SK-N-DZ (cell line): Measurements from ENCODE around the gene CADM2.
"Not testable (repeated sequence)": the region's sequence is repeated elsewhere in the genome, so short reads cannot be mapped to it uniquely, and the experiment has no call there.

Experiments used
- DNase-seq: peaks from one replicate; pipeline ENCODE4 v3.0.0-alpha.2; 2015; ENCODE audit warnings: low spot score

CADM2 gene

DNA sequence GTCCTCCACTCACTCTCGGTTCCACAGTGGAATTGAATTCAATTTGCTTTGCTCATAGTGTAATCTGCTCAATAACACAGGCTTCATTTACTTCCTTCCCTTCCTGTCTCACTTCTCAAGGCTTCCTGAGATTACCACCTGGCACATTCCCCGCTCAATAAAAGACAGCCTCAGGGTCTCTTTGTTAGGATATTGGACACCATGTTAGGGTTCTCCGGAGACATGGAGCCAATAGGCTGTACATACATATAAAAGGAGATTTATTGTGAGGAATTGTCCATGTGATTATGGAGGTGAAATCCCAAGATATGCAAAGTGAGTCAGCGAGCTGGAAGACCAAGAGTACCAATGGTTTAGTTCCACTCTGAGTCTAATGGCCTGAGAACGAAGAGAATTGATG lies 974.5 kb downstream of the CADM2 start:
- no peak for DNase-seq

DNA sequence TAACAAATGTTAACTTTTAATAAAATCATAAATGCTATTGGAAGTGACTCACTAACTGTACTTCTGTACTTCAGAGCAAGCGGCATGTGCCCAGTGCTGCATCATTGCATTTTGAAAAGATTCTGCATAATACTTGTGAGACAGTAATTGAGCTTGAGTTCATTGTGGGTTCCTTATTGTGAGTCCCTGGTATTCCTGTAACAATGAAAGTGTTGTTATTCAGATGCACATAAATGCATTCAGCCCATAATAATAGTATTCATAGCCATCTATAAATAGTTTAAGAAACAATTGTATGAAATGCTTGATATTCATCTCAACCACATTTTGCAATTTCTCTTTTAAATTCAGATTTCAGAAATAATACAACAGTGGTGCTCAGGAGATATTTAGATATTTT lies 976.4 kb downstream of the CADM2 start:
- no peak for DNase-seq

DNA sequence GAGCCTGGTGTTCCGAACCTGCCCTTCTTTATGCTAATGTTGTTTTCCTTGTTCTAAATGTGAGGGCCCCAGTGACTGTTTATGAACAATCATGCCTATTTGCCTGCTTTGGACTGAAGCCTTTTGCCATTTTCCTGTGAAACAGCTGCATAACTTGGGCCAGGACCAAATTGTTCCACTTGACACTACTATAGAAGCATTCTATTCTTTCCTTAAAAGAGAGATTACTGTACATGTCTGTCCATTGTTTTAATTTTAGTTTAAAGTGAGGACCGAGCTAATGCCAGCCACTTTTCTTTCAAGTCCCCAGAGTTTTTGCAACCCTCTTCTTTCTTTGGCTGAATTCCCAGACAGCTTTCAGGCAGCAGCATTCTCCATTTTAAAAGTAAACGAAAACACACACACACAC lies 980.3 kb downstream of the CADM2 start:
- no peak for DNase-seq

DNA sequence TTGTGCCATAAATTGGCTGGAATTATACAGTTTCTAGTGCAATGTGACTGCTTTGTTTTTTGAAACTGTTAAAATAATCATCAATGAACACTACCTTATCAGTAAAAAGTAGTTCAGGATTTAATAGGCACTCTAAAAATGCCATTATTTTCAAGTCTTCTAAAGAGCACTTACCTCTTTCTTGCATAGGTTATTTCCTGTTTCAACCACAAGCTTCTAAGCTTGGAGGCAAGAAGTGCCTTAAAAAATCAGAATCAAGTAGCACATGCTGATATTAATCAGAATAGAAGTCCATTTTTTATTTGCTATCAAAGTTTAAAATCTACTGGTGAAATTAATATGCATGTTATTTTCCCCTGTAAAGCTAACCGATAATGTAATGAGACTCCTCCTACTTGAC lies 991.6 kb downstream of the CADM2 start:
- no peak for DNase-seq

DNA sequence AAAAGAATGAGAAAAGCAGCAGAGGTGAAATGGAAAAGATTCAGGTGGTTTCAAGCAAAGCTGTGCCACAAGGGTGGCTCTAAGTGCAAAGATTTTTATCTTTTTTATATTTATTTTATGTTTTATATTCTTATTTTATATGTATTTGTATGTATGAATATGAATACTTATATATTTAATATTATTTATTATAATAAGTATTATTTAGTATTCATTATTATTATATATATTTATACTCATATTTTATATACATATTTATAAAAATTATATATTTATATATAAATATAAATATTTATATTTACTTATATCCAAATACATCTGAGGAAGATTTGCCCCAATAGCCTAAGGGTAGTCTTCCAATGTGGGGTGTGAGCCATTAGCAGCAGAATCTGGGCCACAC lies 1002.0 kb downstream of the CADM2 start:
- no peak for DNase-seq

DNA sequence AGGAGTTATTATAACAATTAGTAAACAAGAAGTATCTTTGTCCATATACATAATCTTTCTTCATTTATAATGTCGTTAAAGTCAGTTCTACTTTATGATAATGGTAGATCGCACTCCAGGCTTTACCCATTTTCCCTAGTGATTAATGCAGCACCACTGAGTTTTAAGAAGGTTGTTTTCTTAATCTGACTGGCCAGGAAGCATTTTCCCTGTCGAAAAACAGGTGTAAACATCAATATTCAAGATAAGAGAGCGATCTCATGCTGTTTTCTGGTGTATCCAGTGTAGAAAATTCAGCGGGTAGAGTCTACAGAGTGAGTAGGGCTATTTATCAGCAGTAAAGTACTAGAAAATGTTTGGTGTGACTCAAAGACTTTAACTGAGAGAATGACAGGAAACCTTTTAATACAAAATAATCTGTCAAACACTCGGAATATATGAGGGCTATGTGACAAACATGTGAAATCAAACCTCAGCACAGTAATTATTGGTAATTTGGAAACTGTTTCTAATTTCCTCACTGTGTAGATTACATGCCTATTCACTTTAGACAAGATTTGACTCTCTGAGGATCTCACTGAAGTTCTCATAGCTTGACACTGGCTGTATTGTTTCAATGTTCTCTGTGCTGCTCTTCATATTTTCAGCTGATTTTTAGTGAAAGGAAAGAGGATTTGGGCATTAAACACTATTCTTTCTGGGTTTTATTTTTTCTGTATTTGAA lies 1019.0 kb downstream of the CADM2 start:
- no peak for DNase-seq

DNA sequence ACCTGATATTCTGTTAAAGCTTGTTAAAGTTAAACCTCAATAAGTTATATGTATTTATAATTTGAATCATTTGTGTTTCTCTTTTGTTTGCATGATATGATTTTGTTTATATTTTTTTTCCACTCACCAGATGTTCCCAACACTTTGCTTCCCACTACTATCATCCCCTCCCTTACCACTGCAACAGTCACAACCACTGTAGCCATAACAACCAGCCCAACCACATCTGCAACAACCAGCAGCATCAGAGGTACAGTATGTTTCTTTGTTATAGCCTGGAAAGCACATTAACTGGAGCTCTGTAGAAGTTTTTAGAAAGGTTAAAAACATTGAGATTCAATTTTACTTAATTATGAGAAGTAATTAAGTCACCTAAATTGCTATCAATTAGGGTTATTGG lies 1020.2 kb downstream of the CADM2 start:
- DNase-seq: no peak

DNA sequence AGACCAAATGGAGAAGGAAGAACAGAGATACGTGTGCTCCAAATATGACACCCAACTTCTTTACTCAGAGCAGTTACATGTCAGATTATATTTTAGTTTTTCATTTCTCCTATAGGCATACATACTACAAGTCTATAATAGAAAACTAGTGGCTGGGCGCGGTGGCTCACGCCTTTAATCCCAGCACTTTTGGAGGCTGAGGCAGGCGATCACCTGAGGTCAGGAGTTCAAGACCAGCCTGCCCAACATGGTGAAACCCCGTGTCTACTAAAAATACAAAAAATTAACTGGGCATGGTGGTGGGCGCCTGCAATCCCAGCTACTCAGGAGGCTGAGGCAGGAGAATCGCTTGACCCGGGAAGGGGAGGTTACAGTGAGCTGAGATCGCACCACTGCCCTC lies 1030.8 kb downstream of the CADM2 start:
- not testable (repeated sequence) for DNase-seq

DNA sequence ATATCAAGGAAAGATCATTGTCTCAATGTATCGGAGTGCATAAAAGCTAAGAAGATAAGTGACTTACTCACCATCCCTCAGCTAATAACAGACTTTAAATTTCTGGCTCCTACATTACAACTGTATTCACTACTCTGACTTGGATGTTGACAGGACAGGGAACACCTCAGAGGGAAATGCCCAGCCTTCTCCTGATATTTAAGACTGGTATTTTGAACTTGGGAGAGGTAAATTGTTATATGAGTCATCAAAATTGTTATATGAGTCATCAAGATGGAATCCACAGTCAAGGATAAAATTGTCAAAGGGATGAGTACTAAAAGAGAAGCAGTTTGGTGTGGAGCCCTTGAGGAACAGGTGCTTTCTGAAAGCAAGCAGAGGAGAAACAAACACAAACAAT lies 1070.8 kb downstream of the CADM2 start:
- DNase-seq: no peak

DNA sequence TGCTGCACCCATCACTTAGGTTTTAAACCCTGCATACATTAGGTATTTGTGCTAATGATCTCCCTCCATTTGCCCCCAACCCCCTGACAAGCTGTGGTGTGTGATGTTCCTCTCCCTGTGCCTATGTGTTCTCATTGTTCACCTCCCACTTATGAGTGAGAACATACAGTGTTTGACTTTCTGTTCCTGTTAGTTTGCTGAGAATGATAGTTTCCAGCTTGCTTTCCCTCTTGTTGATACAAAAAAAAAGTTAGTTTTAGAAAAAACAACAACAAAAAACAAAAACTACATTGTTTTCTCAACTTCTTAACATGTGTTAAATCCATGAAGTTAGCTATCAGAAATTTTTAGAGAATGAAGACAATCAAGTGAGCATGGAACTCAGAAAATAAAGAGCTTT lies 1079.1 kb downstream of the CADM2 start:
- no peak for DNase-seq

DNA sequence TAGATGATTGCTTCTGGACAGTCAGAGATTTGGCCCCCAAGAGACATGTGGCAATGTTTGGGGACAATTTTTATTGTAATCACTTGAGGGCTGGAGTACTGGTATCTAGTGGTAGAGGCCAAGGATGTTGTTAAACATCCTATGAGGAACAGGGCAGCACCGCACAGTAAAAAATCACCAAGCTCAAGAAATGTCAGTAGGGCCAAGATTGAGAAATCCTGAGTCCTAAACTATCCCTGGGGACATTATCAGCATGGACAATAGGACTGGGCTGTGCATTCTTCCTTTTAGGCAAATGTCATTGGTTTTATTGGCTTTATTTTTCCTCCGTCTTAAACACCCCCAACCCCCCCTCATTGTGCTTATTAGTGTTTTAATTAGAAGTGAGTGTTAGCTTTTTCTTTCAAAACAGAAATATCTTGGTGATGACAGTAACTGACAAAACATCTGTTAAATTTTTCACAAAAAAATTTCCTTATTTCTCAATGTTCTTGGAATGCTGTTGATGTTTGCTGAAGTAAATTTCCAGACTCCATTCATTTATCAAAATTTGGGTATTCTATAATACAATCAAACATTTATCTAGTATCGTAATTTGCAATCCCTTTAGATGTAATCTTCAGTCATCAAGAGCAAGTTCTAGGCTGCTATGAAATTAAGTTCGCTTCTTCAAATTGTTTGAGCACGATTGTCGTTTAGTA lies 1087.8 kb downstream of the CADM2 start:
- DNase-seq: no peak

DNA sequence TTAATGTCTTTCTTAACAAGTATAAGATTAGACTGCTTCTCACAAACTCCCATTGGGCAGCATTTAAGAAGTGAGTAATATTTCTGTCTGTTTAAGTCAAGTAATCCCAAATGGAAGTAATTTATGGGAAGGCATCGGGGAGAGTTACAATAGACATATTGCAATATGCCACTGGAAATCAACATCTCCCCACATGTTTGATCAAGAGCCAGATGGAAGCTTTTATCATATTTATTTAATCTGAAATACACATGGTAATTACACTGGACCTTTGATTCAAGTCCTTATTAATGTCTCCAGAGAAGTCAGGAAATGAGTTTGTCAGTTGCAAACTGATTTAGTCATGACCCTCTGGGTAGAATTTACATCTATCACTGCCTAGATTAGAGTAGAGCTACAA lies 1088.4 kb downstream of the CADM2 start:
- peak; percentile 7 for DNase-seq

DNA sequence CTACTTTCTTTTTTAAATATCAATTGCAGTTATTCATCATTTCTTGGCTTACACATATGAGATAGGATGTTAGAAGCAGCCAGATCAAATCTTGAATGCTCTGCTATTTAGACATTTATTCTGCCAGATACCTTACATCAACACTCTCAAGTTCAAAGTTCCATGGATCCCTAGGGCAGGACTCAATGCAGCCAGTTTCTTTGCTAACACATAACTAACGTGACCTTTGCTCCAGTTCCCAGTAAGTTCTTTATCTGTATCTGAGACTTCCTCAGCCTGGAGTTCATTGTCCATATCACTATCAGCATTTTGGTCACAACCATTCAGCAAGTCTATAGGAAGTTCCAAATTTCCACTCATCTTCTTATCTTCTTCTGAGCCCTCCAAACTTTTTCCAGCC lies 1092.3 kb downstream of the CADM2 start:
- DNase-seq: no peak

DNA sequence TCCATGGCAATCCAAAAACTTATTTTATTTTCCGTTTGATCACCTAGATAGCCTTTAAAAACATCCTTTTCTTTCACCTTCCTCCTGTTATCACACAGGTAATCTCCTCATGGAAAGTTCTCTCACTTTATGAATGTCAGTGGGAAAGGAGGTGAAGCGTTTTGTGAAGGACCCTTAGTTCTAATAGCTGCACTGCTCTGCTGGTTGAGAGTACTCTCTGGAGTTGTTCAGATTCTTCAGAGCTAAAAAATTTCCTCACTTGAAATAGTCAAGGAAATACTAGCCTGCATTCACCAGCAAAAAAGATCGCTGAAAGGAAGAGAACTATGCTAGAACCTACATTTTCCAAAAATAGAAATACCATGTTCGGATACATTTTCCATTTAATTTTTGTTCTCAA lies 1097.2 kb downstream of the CADM2 start:
- DNase-seq: no peak

DNA sequence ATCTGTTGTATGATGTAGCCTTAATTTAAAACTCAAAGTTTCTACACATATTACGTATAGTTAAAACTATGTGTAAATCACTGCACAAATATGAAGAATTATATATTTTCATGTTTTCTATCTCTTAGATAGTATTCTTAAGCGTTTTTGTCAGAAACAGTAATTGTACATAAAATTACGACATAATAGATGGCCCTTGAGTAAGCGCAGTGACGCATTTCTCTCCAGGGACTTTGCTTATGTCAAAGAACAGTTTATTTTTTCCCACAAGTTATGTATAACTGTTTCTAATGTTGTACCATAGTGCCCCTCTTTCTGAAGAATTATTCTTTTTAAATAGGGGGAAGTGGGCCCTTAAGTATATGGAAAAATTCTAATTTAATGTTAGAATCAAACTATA lies 1098.2 kb downstream of the CADM2 start:
- no peak for DNase-seq

DNA sequence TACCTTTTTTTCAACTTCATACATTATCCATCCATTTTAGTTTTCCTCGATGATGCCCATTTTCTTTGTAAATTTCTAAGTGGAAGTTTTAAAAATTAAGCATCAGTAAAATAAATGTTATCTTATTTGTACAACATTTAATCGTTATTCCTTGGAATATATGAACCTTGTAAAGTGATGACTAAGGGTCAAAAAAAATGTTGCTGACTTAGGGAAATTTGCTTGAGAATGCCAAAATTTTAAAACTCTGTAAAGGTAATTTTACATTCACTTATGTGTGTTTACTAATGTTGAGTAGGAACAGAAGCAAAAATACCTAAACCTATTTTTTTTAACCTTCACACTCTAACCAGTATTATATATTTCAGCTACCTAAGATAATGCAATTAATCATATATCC lies 1115.0 kb downstream of the CADM2 start:
- no peak for DNase-seq

DNA sequence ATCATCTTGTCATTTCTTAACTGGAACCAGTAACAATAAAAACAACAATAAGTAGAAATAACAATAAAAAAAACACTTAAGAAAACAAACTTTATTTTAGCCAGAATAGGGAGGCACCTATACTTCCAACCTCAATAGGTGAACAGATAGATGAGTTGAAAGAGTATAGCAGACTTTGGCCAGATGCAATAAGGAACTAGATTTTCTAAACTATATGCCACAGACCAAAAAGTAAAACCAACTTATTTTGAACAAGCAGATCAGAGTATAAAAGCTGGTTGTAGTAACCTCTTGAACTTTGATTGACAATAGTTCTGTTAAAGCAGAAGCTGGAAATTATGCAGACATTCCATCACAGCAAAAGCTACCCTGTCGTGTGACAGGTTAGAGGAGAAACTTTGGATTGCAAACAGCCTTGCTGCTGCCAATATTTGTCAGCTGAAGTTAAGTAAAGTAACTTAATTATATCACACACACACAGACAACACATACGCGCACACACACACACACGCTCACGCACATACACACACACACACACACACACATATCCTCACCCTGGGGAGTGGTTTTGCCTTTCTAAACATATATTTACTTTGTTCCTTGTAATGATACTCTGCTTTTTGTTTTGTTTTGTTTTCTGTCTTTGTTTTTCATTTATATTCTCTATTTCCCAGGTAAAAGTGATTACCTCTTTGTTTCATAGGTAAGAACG lies 1128.5 kb downstream of the CADM2 start:
- no peak for DNase-seq

DNA sequence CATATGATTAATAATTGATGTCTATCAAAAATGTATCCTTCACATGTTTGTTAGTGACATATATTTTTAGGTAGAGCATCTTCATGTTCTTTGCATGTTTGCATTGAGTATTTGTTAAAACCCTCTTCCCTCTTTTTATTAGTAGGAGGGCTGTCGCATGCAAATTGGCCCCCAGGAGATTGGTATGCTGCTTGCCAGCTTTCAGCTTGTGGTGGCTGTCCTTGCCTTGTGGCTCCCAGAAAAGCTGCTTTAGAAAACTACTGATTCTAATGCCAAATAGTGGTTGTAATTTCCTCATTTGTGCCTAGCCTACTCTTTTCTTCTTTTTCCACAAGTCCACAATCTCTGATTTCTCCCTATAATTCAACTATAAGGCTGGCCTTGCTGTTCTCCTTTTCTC lies 1145.4 kb downstream of the CADM2 start:
- DNase-seq: no peak

DNA sequence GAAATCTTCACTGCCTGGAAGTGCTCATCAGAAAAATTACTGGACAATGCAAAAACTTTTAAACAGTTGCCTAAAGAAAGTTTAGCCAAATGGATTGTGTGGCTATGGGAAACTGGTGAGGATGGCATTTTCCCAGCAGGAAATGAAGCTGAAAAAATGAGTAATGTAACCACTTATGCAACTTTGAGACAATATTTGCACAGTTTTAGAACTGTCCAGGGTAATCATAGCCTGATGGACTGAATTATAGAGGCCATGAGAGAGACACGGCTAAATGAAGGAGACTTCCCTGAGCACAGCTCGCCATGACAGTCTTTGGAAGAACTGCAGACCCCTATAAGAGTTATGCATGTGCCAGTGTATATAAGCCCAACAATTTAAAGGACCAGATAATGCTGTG lies 1150.6 kb downstream of the CADM2 start:
- DNase-seq: no peak
